ENCODE measurements around the gene DEPDC5.
"Not testable (repeated sequence)": the region's sequence is repeated elsewhere in the genome, so short reads cannot be mapped to it uniquely, and the experiment has no call there.

DEPDC5 gene

DNA sequence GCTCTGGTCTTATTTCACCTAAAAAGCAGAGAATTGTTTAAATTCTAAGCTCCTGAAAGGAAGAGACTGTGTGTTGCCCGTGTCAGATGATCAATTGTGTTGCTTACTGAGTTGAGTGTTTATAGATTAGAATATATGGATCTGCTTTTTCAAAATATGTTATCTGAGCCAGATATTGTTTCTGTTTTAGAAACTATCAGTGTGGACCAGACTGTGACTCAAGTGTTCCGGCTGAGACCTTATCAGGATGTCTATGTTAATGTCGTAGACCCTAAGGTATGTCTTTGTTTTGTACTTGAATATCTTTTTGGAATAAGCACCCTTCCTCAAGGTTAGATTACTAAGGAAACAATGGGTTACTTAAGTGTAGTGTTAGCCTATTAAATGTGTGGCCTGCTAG lies 11.0 kb downstream of the DEPDC5 start:
- H3K27me3 Mint-ChIP-seq, result no peaks in the 10 kb centered on the region
- H3K4me3 Mint-ChIP-seq, result no peak overlapping the region
- peaks cover 55% of the 10 kb centered on the region for H3K36me3 Mint-ChIP-seq
- H3K27ac Mint-ChIP-seq, result no peak overlapping the region
- no peak for ATAC-seq
- H3K9me3 Mint-ChIP-seq, result no peaks in the 10 kb centered on the region
- peaks cover 8% of the 10 kb centered on the region for H3K4me1 Mint-ChIP-seq

DNA sequence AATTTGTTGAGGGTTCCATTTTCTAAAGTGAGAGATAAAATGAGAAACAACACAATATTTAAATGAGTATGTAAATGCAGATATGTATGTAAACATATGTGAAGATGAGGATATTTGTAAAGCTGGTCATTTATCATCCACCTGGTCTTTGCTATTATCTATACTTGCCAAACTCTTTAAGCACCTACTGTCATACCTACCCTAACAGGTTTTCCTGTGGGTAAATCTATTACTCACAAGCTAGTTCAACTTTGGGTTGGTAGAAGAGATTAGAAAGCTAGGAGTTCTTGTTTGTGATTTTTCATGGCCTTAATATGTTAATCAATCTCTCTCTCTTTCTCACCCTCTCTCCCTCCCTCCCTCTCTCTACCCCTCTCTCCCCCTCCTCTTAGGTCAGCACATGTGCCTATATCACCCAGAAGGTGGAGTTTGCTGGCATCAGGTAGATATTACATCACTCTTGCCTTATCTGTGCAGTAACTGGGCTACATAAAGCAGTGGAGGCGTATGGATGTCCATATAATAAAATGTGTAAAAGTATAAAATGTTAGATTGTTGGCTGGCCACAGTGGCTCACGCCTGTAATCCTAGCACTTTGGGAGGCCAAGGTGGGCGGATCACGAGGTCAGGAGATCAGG lies 14.7 kb downstream of the DEPDC5 start:
- Mint-ChIP-seq H3K4me1 (peaks cover 8% of the 10 kb centered on the region), H3K9me3 (no peaks in the 10 kb centered on the region), H3K27ac (peak overlapping the region; percentile 65), H3K36me3 (peaks cover 50% of the 10 kb centered on the region), H3K4me3 (no peak overlapping the region), H3K27me3 (no peaks in the 10 kb centered on the region)
- ATAC-seq, result no peak

DNA sequence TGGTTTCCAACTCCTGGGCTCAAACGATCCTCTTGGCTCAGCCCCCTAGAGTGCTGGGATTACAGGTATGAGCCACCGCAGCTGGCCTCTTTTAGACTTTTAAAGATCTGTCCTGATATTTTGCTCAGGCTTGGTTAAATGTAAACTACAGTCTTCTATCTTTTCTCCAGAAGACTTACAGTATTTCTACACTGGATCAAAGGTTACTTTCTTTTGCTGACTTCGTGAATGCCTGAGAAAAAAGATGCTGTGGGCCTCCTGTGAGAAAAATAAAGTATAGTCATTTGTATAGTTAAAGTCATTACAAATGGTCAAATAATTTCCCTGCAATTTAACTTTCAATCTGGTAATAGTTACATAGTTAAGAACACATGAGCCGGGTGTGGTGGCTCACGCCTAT lies 19.6 kb downstream of the DEPDC5 start:
- Mint-ChIP-seq H3K27me3 (no peaks in the 10 kb centered on the region), H3K4me3 (no peak overlapping the region), H3K9me3 (no peaks in the 10 kb centered on the region), H3K4me1 (peaks cover 8% of the 10 kb centered on the region), H3K36me3 (peaks cover 37% of the 10 kb centered on the region), H3K27ac (no peak overlapping the region)
- ATAC-seq, result no peak

DNA sequence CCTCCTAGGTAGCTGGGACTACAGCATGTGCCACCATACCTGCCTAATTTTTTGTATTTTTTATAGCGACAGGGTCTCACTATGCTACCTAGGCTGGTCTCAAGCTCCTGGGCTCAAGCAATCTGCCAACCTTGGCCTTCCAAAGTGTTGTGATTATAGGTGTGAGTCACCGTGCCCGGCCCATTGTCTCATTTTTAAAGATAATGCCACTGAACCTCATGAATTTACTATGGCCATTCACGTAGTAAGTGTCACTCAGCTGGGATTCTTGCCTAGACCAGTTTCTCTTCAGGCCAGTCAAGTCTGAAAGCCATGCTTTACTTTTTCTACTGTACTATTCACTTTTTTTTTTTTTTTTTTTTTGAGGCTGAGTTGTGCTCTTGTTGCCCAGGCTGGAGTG lies 22.4 kb downstream of the DEPDC5 start:
- H3K9me3 Mint-ChIP-seq, result no peaks in the 10 kb centered on the region
- ATAC-seq, result no peak
- H3K4me1 Mint-ChIP-seq, result no peaks in the 10 kb centered on the region
- no peak overlapping the region for H3K4me3 Mint-ChIP-seq
- no peak overlapping the region for H3K27ac Mint-ChIP-seq
- no peaks in the 10 kb centered on the region for H3K27me3 Mint-ChIP-seq
- peaks cover 42% of the 10 kb centered on the region for H3K36me3 Mint-ChIP-seq

DNA sequence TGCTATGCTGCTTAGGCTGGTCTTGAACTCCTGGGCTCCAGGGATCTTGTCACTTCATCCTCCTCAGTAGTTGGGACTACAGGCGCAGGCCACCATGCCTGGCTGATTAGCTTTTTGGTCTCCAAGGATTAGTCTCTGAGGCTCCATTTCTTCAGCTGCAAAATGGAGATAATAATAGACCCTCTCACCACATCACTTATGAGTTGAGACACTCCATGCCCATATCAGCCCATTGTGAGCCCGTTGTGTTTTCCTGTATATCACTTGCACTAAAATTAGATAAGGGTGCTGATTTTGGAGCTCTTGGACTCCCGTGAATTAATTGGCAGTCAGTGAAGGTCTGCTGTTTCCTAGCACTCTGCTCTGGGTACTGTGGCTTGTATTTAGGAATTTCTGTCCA lies 36.0 kb downstream of the DEPDC5 start:
- ATAC-seq, result no peak
- H3K36me3 Mint-ChIP-seq, result peaks cover 6% of the 10 kb centered on the region
- no peaks in the 10 kb centered on the region for H3K9me3 Mint-ChIP-seq
- H3K4me1 Mint-ChIP-seq, result peaks cover 30% of the 10 kb centered on the region
- H3K27me3 Mint-ChIP-seq, result no peaks in the 10 kb centered on the region
- peak overlapping the region; percentile 31 for H3K4me3 Mint-ChIP-seq
- H3K27ac Mint-ChIP-seq, result peak overlapping the region; percentile 78

DNA sequence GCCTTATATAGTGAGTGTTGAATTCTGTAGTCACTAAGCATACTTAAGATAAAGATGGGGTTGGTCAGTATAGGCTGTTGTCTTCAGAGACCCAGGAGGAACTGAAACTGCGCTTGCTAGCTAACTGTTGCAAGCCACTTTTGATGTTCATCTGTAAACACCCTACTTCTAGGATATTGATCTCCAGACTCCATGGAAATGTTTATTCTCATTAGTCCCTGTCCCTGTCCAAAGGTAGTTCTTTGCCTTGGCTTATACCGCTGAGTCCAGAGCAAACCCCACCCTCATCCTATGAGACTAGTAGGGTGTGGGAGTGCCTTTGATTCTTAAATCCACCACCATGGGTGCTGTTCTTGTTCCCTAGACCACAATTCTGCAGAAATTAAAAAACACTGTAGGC lies 36.4 kb downstream of the DEPDC5 start:
- H3K36me3 Mint-ChIP-seq, result peaks cover 6% of the 10 kb centered on the region
- no peaks in the 10 kb centered on the region for H3K9me3 Mint-ChIP-seq
- ATAC-seq, result peak; percentile 89
- peak overlapping the region; percentile 31 for H3K4me3 Mint-ChIP-seq
- H3K27ac Mint-ChIP-seq, result peak overlapping the region; percentile 78
- H3K4me1 Mint-ChIP-seq, result peaks cover 30% of the 10 kb centered on the region
- H3K27me3 Mint-ChIP-seq, result no peaks in the 10 kb centered on the region

DNA sequence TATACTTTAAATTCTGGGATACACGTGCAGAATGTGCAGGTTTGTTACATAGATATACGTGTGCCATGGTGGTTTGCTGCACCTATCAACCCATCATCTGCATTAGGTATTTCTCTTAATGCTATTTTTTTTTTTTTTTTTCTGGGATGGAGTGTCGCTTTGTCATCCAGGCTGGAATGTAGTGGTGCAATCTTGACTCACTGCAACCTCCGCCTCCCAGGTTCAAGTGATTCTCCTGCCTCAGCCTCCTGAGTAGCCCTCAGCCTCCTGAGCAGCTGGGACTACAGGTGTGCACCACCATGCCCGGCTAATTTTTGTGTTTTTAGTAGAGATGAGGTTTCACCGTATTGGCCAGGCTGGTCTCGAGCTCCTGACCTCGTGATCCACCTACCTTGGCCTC lies 45.5 kb downstream of the DEPDC5 start:
- not testable (repeated sequence) for H3K9me3 Mint-ChIP-seq, H3K4me1 Mint-ChIP-seq, H3K27me3 Mint-ChIP-seq, H3K27ac Mint-ChIP-seq, H3K4me3 Mint-ChIP-seq, ATAC-seq
- peaks cover 47% of the 10 kb centered on the region for H3K36me3 Mint-ChIP-seq

DNA sequence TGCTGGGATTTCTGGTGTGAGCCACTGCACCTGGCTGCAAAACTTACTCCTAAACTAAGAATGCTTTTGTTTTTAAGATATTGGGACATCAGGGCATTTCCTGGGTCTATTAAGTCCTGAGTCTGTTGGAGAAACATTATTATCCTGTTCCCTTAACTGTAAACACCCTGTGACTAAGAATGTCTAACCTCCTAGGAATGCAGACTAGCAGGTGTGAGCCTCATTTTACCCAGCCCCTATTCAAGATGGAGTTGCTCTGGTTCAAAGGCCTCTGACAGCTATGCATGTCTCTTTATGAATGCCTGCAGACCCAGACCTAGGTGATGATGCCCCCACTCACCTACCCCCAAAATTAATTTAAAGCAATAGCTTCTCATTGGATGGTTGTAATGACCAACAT lies 46.2 kb downstream of the DEPDC5 start:
- Mint-ChIP-seq H3K27me3 (no peaks in the 10 kb centered on the region), H3K4me1 (peaks cover 9% of the 10 kb centered on the region), H3K27ac (no peak overlapping the region), H3K36me3 (peaks cover 50% of the 10 kb centered on the region), H3K4me3 (no peak overlapping the region), H3K9me3 (no peaks in the 10 kb centered on the region)
- ATAC-seq, result no peak

DNA sequence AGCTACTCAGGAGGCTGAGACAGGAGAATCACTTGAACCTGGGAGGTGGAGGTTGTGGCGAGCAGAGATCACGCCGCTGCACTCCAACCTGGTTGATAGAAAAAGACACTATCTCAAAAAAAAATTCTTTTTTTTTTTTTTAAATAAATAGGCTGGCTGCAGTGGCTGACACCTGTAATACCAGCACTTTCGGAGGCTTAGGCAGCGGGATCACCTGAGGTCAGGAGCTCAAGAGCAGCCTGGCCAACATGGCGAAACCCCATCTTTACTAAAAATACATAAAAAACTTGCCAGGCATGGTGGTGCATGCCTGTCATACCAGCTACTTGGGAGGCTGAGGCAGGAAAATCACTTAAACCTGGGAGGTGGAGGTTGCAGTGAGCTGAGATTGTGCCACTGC lies 47.0 kb downstream of the DEPDC5 start:
- not testable (repeated sequence) for ATAC-seq, H3K27ac Mint-ChIP-seq, H3K4me3 Mint-ChIP-seq, H3K27me3 Mint-ChIP-seq, H3K4me1 Mint-ChIP-seq, H3K9me3 Mint-ChIP-seq
- H3K36me3 Mint-ChIP-seq, result peaks cover 49% of the 10 kb centered on the region

DNA sequence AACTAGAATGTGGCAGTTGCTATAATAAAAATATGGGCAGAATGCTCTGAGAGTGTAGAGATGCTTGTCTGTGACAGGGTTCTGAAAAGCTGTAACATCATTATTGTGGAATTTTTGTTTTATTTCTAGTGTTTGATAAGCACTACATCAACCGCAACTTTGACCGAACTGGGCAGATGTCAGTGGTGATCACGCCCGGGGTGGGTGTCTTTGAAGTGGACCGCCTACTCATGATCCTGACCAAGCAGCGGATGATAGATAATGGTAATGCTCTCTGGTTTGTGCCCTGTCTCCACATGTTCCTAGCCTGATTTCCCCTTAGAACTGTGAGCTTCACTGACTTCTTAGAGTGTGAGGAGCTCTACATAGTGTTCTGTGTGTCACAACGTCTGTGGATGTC lies 48.8 kb downstream of the DEPDC5 start:
- H3K36me3 Mint-ChIP-seq, result peaks cover 52% of the 10 kb centered on the region
- no peak overlapping the region for H3K4me3 Mint-ChIP-seq
- H3K27ac Mint-ChIP-seq, result no peak overlapping the region
- H3K9me3 Mint-ChIP-seq, result no peaks in the 10 kb centered on the region
- H3K27me3 Mint-ChIP-seq, result no peaks in the 10 kb centered on the region
- no peaks in the 10 kb centered on the region for H3K4me1 Mint-ChIP-seq
- ATAC-seq, result no peak

DNA sequence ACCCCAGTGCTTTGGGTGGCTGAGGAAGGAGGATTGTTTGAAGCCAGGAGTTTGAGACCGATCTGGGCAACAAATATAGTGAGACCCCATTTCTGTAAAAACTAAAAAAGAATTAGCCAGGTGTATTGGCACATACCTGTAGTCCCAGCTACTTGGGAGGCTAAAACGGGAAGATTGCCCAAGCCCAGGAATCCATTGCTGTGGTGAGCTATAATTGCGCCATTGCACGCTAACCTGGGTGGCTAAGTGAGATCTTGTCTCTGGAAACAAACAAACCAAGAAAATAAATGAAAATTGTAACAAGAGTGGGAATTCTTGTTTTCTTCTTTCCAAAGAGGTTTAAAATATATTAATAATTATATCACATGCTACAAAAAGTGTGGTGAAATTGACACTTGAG lies 52.9 kb downstream of the DEPDC5 start:
- H3K36me3 Mint-ChIP-seq, result peaks cover 72% of the 10 kb centered on the region
- ATAC-seq, result no peak
- H3K27ac Mint-ChIP-seq, result no peak overlapping the region
- no peaks in the 10 kb centered on the region for H3K27me3 Mint-ChIP-seq
- H3K4me1 Mint-ChIP-seq, result no peaks in the 10 kb centered on the region
- no peak overlapping the region for H3K4me3 Mint-ChIP-seq
- H3K9me3 Mint-ChIP-seq, result no peaks in the 10 kb centered on the region

DNA sequence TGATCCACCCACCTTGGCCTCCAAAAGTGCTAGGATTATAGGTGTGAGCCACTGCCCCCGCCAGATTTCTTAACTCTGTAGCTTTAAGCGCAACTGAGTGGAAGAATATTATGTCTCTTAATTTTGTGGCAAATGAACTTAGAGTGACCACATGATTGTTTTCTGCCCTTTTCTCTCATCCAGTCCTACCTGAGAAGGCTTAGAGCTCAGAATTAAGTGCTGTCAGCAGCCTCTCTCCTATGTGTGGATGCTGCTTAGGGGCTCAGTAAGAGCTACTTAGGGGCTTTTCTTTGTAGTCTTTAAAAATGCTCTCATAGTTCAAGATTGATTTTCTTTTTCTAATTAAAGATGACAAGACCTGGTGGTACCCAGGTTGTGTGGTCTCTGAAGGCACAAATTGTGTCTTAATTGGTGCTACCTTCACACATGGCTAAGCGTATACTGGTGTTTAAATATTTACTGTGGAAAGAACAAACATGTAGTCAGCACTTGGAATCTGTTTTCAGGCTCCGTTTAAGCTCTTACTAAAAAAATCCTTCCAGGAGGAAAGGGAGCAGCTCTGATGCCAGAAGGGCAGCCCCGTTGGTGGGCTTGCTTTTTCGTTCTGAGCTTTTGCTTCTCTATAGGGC lies 59.3 kb downstream of the DEPDC5 start:
- peaks cover under 1% of the 10 kb centered on the region for H3K4me1 Mint-ChIP-seq
- no peak overlapping the region for H3K4me3 Mint-ChIP-seq
- H3K9me3 Mint-ChIP-seq, result no peaks in the 10 kb centered on the region
- ATAC-seq, result no peak
- no peak overlapping the region for H3K27ac Mint-ChIP-seq
- H3K36me3 Mint-ChIP-seq, result peaks cover 46% of the 10 kb centered on the region
- H3K27me3 Mint-ChIP-seq, result no peaks in the 10 kb centered on the region

DNA sequence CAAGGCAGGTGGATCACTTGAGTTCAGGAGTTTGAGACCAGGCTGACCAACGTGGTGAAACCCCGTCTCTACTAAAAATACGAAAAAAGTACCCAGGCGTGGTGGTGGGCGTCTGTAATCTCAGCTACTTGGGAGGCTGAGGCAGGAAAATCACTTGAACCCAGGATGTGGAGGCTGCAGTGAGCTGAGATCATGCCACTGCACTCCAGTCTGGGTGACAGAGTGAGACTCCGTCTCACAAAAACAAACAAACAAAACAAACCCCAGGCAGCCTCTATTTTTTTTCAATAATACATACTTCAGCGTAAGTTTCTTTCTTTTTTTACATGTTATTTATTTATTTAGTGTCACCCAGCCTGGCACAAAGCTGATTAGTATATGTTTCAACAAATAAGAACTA lies 60.1 kb downstream of the DEPDC5 start:
- H3K9me3 Mint-ChIP-seq, H3K27me3 Mint-ChIP-seq, H3K27ac Mint-ChIP-seq, ATAC-seq, H3K4me1 Mint-ChIP-seq, H3K4me3 Mint-ChIP-seq: not testable (repeated sequence)
- peaks cover 53% of the 10 kb centered on the region for H3K36me3 Mint-ChIP-seq

DNA sequence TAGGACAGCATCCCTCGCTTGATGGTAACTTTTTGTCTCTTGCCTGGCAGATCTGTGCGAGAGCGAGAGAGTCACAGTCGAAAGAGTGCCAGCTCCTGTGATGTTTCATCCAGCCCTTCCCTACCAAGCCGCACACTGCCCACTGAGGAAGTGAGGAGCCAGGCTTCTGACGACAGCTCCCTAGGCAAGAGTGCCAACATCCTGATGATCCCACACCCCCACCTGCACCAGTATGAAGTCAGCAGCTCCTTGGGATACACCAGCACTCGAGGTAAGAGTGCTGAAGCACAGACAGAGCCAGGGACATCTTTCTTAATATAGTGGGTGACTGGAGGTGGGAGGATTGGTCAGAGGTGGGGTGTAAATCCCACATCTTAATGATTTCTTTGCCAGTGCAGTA lies 61.1 kb downstream of the DEPDC5 start:
- Mint-ChIP-seq H3K4me1 (peaks cover 10% of the 10 kb centered on the region), H3K9me3 (no peaks in the 10 kb centered on the region), H3K4me3 (no peak overlapping the region), H3K36me3 (peaks cover 56% of the 10 kb centered on the region), H3K27ac (no peak overlapping the region), H3K27me3 (no peaks in the 10 kb centered on the region)
- no peak for ATAC-seq

DNA sequence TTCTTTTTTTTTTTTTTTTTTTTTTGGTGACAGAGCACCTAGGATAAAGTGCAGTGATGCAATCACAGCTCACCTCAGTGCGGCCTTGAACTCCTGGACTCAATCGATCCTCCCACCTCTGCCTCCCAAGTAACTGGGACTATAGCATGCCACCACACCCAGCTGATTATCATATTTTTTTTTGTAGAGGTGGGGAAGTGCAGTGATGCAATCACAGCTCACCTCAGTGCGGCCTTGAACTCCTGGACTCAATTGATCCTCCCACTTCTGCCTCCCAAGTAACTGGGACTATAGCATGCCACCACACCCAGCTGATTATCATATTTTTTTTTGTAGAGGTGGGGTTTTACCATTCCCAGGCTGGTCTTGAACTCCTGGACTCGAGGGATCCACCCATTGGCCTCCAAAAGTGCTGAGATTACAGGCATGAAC lies 61.6 kb downstream of the DEPDC5 start:
- not testable (repeated sequence) for H3K27ac Mint-ChIP-seq, H3K9me3 Mint-ChIP-seq, H3K4me3 Mint-ChIP-seq, H3K27me3 Mint-ChIP-seq, ATAC-seq
- peaks cover 10% of the 10 kb centered on the region for H3K4me1 Mint-ChIP-seq
- peaks cover 56% of the 10 kb centered on the region for H3K36me3 Mint-ChIP-seq

DNA sequence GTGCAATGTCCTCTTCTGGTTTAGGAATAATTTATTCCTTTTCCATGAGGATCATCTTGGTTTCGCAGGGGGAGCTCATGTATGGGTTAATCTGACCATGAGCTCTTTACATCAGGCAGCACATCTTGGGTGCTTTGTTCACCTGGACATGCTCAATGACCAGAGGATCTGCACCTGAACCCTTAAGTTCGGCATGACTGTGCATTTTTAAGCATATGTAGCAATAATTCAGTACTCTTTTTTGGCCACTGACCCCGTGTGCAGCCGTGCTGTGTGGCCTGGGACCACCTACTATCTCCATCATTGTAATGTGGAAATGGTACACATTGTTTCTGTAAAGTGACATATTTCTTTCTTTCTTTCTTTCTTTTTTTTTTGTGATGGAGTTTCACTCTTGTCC lies 62.9 kb downstream of the DEPDC5 start:
- peaks cover 56% of the 10 kb centered on the region for H3K36me3 Mint-ChIP-seq
- H3K4me1 Mint-ChIP-seq, result peaks cover 10% of the 10 kb centered on the region
- H3K4me3 Mint-ChIP-seq, result no peak overlapping the region
- H3K27me3 Mint-ChIP-seq, result no peaks in the 10 kb centered on the region
- no peak overlapping the region for H3K27ac Mint-ChIP-seq
- no peaks in the 10 kb centered on the region for H3K9me3 Mint-ChIP-seq
- ATAC-seq, result no peak
